Fibroblast of lung (primary cell): ENCODE measurements around the gene SLC13A3. TPM values are rescaled to one million over a fixed set of nuclear protein-coding genes. Genes with fewer than 3 reads are reported as not detected.

Experiments
- DNase-seq, 2 donors: peaks; one replicate each; pipeline versions ENCODE4 v3.0.0 to v3.0.0-alpha.2; 2010; ENCODE audit warnings: low read depth in 2 of 2
- H2AFZ ChIP-seq: 2 replicates; pipeline ENCODE4 v1.5.1; 2012; ENCODE audit warnings: low read length, control low read depth, inconsistent platforms
- H3K27ac ChIP-seq: 2 replicates; pipeline ENCODE4 v1.5.1; 2011; ENCODE audit warnings: low read length, control low read depth; ENCODE audit not compliant: insufficient read depth
- H3K27me3 ChIP-seq: 2 replicates; pipeline ENCODE4 v1.5.1; 2011; ENCODE audit warnings: mild to moderate bottlenecking, low read length; ENCODE audit not compliant: control insufficient read depth, insufficient read depth
- H3K36me3 ChIP-seq: 2 replicates; pipeline ENCODE4 v1.5.1; 2011; ENCODE audit warnings: low read length; ENCODE audit not compliant: control insufficient read depth, insufficient read depth
- H3K4me1 ChIP-seq: 2 replicates; pipeline ENCODE4 v1.5.1; 2011; ENCODE audit warnings: low read length; ENCODE audit not compliant: control insufficient read depth, insufficient read depth; ENCODE audit errors: extremely low read depth
- H3K4me2 ChIP-seq: 2 replicates; pipeline ENCODE4 v1.5.1; 2011; ENCODE audit warnings: low read length, control low read depth; ENCODE audit not compliant: insufficient read depth; ENCODE audit errors: extremely low read depth
- H3K4me3 ChIP-seq, 4 experiments: fragments of 200-600 bp in 1 of 4; sonication (generic) in 1 of 4; replicated peaks in 1 of 4; 2 replicates each; pipeline ENCODE4 v1.5.1; 2011 to 2016; ENCODE audit warnings: low read length in 4 of 4, low read depth in 3 of 4, mild to moderate bottlenecking in 3 of 4, control low read depth in 2 of 4, inconsistent platforms in 1 of 4, mixed read lengths in 1 of 4; ENCODE audit not compliant: insufficient read depth in 1 of 4; ENCODE audit errors: control extremely low read depth in 1 of 4
- H3K79me2 ChIP-seq: 2 replicates; pipeline ENCODE4 v1.5.1; 2012; ENCODE audit warnings: mild to moderate bottlenecking, low read length, inconsistent platforms; ENCODE audit not compliant: control insufficient read depth, insufficient read depth
- H3K9ac ChIP-seq: 2 replicates; pipeline ENCODE4 v1.5.1; 2011; ENCODE audit warnings: mild to moderate bottlenecking, low read length, control low read depth; ENCODE audit not compliant: insufficient read depth
- H3K9me3 ChIP-seq: 2 replicates; pipeline ENCODE4 v1.5.1; 2012; ENCODE audit warnings: low read depth, low read length; ENCODE audit not compliant: control insufficient read depth, insufficient read depth
- H4K20me1 ChIP-seq: 2 replicates; pipeline ENCODE4 v1.5.1; 2011; ENCODE audit warnings: low read length; ENCODE audit not compliant: control insufficient read depth, insufficient read depth; ENCODE audit errors: extremely low read depth
- CTCF ChIP-seq, 2 donors: IDR thresholded peaks in 1 of 2; conservative IDR thresholded peaks in 1 of 2; 1 replicate in 1 of 2; 2 replicates in 1 of 2; pipeline ENCODE4 v1.5.1; 2011 to 2012; ENCODE audit warnings: low read length in 2 of 2, control low read depth in 1 of 2, inconsistent platforms in 1 of 2, low read depth in 1 of 2, mild to moderate bottlenecking in 1 of 2
- EZH2 ChIP-seq: IDR thresholded peaks from 2 replicates; pipeline ENCODE4 v1.5.1; 2012; ENCODE audit warnings: low read length, control low read depth, mild to moderate bottlenecking; ENCODE audit errors: missing control alignments
- polyA plus RNA-seq, 2 donors: library from polyadenylated mRNA; depleted of rRNA in 1 of 2; stranded (reverse) in 1 of 2; unstranded in 1 of 2; fragments of >200 nt; gene quantifications; 2 replicates each; pipeline ENCODE4 v1.2.1, GENCODE V29; 2011 to 2012; ENCODE audit warnings: missing spikeins in 1 of 2
- total RNA-seq: library from RNA; depleted of rRNA; stranded (reverse); fragments of >200 nt; gene quantifications from 2 replicates; pipeline ENCODE4 v1.2.1, GENCODE V29; 2014

The SLC13A3 gene
- total and polyA plus RNA-seq, 2 donors (not counting 1 experiment from before 2014, with no cell fraction given), result 2.2 to 5.6 TPM

DNA sequence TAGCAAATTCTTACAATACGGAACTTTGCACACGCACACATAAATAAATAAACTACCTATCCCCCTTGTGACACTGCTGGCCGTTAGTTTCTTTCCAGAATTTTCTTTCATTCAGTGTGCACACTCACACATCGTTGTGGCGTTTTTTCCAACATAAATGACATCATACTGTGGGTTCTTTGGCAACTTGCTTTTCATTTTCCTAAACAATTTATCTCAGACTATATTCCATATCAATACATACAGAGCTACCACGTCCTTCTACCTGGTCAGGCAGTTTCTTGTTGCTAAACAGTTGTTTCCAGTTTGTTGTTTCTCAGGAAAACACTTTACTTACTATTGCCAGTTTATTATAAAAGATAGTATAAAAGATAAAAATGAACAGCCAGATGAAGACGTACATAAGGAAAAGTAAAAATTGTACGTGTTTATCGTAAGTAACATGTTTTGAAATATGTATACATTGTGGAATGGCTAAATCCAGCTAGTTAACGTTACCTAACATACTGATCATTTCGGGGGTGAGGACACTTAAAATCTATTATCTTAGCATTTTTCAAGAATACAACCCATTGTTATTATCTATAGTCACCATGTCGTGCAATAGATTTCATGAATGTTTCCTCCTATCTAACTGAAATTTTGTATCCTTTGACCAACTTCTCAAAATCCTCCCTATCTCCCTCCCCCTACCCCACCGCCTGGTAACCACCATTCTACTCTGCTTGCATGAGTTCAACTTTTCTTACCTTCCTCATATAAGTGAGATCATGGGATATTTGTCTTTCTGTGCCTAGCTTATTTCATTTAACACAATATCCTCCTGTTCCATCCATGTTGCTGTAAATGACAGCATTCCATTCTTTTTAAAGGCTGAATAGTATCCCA lies 39.2 kb upstream of the SLC13A3 start:
- Histone ChIP-seq H3K36me3 (peaks cover 2% of the 10 kb centered on the region), H3K9me3 (no peaks in the 10 kb centered on the region), H3K9ac (no peak overlapping the region), H2AFZ (peak overlapping the region; percentile 0), H3K27ac (no peak overlapping the region), H3K27me3 (no peaks in the 10 kb centered on the region), H3K79me2 (peaks cover 34% of the 10 kb centered on the region), H3K4me3 (peak overlapping the region in 3 of 4 experiments; percentile 33 to 89 (median 71)), H3K4me1 (no peaks in the 10 kb centered on the region), H3K4me2 (peak overlapping the region; percentile 89), H4K20me1 (no peaks in the 10 kb centered on the region)
- DNase-seq, result peak in 1 of 2 donors; percentile 40
- TF ChIP-seq EZH2, result no peak
- no peak for TF ChIP-seq CTCF (conservative IDR thresholded peaks at IDR 0.05 in 1 of 2, IDR thresholded peaks at IDR 0.05 in 1 of 2; ENCODE audit: low read depth in 1 of 2, low read length in 2 of 2)

GRCh38 chr20:46689754-46690085 lies 38.5 kb upstream of the SLC13A3 start:
- peaks cover 2% of the 10 kb centered on the region for H3K36me3 ChIP-seq
- TF ChIP-seq EZH2 (no peak), CTCF (conservative IDR thresholded peaks at IDR 0.05 in 1 of 2, IDR thresholded peaks at IDR 0.05 in 1 of 2; ENCODE audit: low read depth in 1 of 2, low read length in 2 of 2) (no peak)
- H3K4me2 ChIP-seq, result peak overlapping the region; percentile 89
- H3K27me3 ChIP-seq, result no peaks in the 10 kb centered on the region
- peak overlapping the region; percentile 33 to 89 (median 56) for H3K4me3 ChIP-seq
- H3K9ac ChIP-seq, result peak overlapping the region; percentile 59
- no peaks in the 10 kb centered on the region for H4K20me1 ChIP-seq
- peaks cover 37% of the 10 kb centered on the region for H3K79me2 ChIP-seq
- H3K9me3 ChIP-seq, result no peaks in the 10 kb centered on the region
- H3K27ac ChIP-seq, result peak overlapping the region; percentile 70
- DNase-seq, result no peak
- no peaks in the 10 kb centered on the region for H3K4me1 ChIP-seq
- peak overlapping the region; percentile 76 for H2AFZ ChIP-seq

GRCh38 chr20:46689082-46689753 lies 38.0 kb upstream of the SLC13A3 start, which contains the start of gene TP53RK:
TSS of gene TP53RK (minus strand) at chr20:46689444. CDS start at chr20:46689414, 30 bp downstream.
- Histone ChIP-seq H3K36me3 (peaks cover 2% of the 10 kb centered on the region), H4K20me1 (no peaks in the 10 kb centered on the region), H3K4me3 (peak within 1 kb of the TSS; percentile 62 to 99 (median 88)), H3K4me1 (no peaks in the 10 kb centered on the region), H3K9me3 (no peaks in the 10 kb centered on the region), H2AFZ (peak within 1 kb of the TSS; percentile 76), H3K9ac (peak within 1 kb of the TSS; percentile 98), H3K27ac (peak within 1 kb of the TSS; percentile 92), H3K27me3 (no peaks in the 10 kb centered on the region), H3K79me2 (peaks cover 39% of the 10 kb centered on the region), H3K4me2 (peak within 1 kb of the TSS; percentile 93)
- TF ChIP-seq CTCF (conservative IDR thresholded peaks at IDR 0.05 in 1 of 2, IDR thresholded peaks at IDR 0.05 in 1 of 2; ENCODE audit: low read depth in 1 of 2, low read length in 2 of 2), result peak in 1 of 2 donors; percentile 10
- TF ChIP-seq EZH2, result no peak
- peak; percentile 100 for DNase-seq
